ENCODE data around the gene ACIN1.

Gene ACIN1

GRCh38 chr14:23131482-23131881 lies 36.5 kb upstream of the ACIN1 start:
- H3K36me3 ChIP-seq (ENCODE audit: insufficient read depth, low read depth, low read length): peaks cover 66% of the 10 kb centered on the region

DNA sequence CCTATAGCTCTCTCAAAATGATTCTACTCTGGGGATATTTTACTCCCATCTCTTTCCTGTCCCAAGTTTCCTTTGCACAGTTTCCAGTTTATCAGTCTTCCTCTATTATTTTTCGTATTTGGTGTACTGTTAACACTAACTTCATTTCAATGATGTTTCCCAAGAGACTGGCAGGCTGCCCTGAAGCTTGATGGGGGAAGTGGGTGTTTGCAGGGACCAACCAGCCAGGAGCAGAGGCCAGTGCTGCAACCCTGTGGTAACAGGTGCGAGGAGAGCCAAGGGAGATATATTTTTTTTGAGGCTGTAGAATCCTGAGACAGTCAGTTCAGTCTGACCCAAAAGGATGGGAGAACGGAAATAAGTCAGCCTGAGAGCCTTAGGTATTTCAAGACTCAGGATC lies 35.9 kb upstream of the ACIN1 start:
- no peaks in the 10 kb centered on the region for H3K27me3 ChIP-seq (ENCODE audit: insufficient read depth, low read length)
- H3K4me1 ChIP-seq (ENCODE audit: insufficient read depth, low read length): no peaks in the 10 kb centered on the region
- H3K9ac ChIP-seq (ENCODE audit: low read depth, low read length): no peak overlapping the region
- H3K27ac ChIP-seq (ENCODE audit: low read length): no peak overlapping the region
- no peaks in the 10 kb centered on the region for H3K9me3 ChIP-seq (ENCODE audit: insufficient read depth, low read depth, low read length)
- no peak overlapping the region for H3K4me3 ChIP-seq (ENCODE audit: low read length)
- H3K36me3 ChIP-seq (ENCODE audit: insufficient read depth, low read depth, low read length): peaks cover 59% of the 10 kb centered on the region

More at GRCh38 chr14:23131482-23131881, 36.5 kb upstream of the ACIN1 start:
- Histone ChIP-seq H3K27me3 (ENCODE audit: insufficient read depth, low read length) (no peaks in the 10 kb centered on the region), H3K27ac (ENCODE audit: low read length) (no peak overlapping the region), H3K9ac (ENCODE audit: low read depth, low read length) (no peak overlapping the region), H3K4me1 (ENCODE audit: insufficient read depth, low read length) (no peaks in the 10 kb centered on the region), H3K4me3 (ENCODE audit: low read length) (no peak overlapping the region), H3K9me3 (ENCODE audit: insufficient read depth, low read depth, low read length) (no peaks in the 10 kb centered on the region)

DNA sequence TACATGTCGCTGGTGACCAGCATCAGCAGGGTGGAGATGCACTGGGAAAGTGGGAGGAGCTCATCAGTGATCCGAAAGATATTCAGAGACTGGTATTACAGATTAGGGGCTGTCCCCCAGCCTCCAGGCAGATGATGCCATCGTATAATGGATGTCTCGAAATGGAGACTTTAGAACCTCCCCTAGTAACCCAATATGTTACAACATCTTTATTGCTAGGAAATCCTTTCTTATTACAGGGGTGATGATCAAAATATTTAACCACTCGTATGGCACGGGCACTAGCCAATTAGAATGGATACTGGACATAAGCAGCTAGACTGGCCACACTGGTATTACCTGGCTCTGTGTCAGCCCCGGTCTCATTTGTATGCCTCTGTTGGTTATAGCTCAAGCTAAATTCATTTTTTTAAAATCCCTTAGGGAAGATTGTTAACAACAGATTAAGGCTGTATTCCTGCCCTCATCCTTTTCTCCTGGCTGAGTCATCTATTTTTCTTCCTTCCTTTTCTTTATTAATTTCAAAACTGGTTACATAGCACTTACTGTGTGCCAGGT lies 34.9 kb upstream of the ACIN1 start:
- no peak overlapping the region for H3K27ac ChIP-seq (ENCODE audit: low read length)
- no peaks in the 10 kb centered on the region; the same call in 1 of the 2 replicates for H3K4me1 ChIP-seq (ENCODE audit: insufficient read depth, low read length)
- H3K36me3 ChIP-seq (ENCODE audit: insufficient read depth, low read depth, low read length): peaks cover 58% of the 10 kb centered on the region

GRCh38 chr14:23128969-23129758 lies 34.2 kb upstream of the ACIN1 start:
- Histone ChIP-seq H3K9me3 (ENCODE audit: insufficient read depth, low read depth, low read length) (no peaks in the 10 kb centered on the region), H3K4me3 (ENCODE audit: low read length) (no peak overlapping the region), H3K9ac (ENCODE audit: low read depth, low read length) (no peak overlapping the region), H3K36me3 (ENCODE audit: insufficient read depth, low read depth, low read length) (peaks cover 58% of the 10 kb centered on the region), H3K27ac (ENCODE audit: low read length) (no peak overlapping the region), H3K27me3 (ENCODE audit: insufficient read depth, low read length) (no peaks in the 10 kb centered on the region), H3K4me1 (ENCODE audit: insufficient read depth, low read length) (no peaks in the 10 kb centered on the region; the same call in 1 of the 2 replicates)

More for the DNA sequence above, 34.9 kb upstream of the ACIN1 start:
- Histone ChIP-seq H3K9me3 (ENCODE audit: insufficient read depth, low read depth, low read length) (no peaks in the 10 kb centered on the region), H3K9ac (ENCODE audit: low read depth, low read length) (no peak overlapping the region), H3K27me3 (ENCODE audit: insufficient read depth, low read length) (no peaks in the 10 kb centered on the region), H3K4me3 (ENCODE audit: low read length) (no peak overlapping the region)

DNA sequence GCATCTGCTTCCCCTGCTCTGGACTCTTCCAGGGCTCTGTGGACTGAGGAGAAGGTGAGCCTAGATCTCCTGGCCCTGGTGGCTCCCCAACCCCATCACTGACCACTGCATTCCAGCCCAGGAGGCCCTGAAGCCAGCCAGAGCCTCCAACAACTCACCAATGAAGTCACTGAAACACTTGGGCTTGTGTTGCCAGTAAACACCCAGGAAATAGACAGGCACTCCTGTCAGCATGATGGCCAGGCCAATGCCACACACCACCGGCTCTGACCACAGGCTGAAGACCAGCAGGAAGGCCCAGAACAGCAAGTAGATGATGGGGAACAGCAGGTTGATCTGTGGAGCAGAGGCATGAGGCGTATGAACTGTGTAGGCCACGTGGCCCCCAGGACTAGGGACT lies 32.9 kb upstream of the ACIN1 start:
- H3K27me3 ChIP-seq (ENCODE audit: insufficient read depth, low read length): no peaks in the 10 kb centered on the region
- no peaks in the 10 kb centered on the region; the same call in 1 of the 2 replicates for H3K4me1 ChIP-seq (ENCODE audit: insufficient read depth, low read length)
- peaks cover 51% of the 10 kb centered on the region for H3K36me3 ChIP-seq (ENCODE audit: insufficient read depth, low read depth, low read length)
- H3K9ac ChIP-seq (ENCODE audit: low read depth, low read length): no peak overlapping the region
- no peaks in the 10 kb centered on the region for H3K9me3 ChIP-seq (ENCODE audit: insufficient read depth, low read depth, low read length)
- H3K27ac ChIP-seq (ENCODE audit: low read length): no peak overlapping the region
- no peak overlapping the region for H3K4me3 ChIP-seq (ENCODE audit: low read length)

GRCh38 chr14:23126548-23127278 lies 31.8 kb upstream of the ACIN1 start:
- H3K36me3 ChIP-seq (ENCODE audit: insufficient read depth, low read depth, low read length): peaks cover 51% of the 10 kb centered on the region
- H3K27ac ChIP-seq (ENCODE audit: low read length): no peak overlapping the region
- H3K27me3 ChIP-seq (ENCODE audit: insufficient read depth, low read length): no peaks in the 10 kb centered on the region
- no peak overlapping the region for H3K9ac ChIP-seq (ENCODE audit: low read depth, low read length)
- H3K4me1 ChIP-seq (ENCODE audit: insufficient read depth, low read length): peaks cover 5% of the 10 kb centered on the region; the same call in 1 of the 2 replicates
- no peaks in the 10 kb centered on the region for H3K9me3 ChIP-seq (ENCODE audit: insufficient read depth, low read depth, low read length)
- H3K4me3 ChIP-seq (ENCODE audit: low read length): no peak overlapping the region

GRCh38 chr14:23125933-23126524 lies 31.1 kb upstream of the ACIN1 start:
- Histone ChIP-seq H3K27ac (ENCODE audit: low read length) (no peak overlapping the region), H3K9ac (ENCODE audit: low read depth, low read length) (no peak overlapping the region), H3K4me3 (ENCODE audit: low read length) (no peak overlapping the region), H3K36me3 (ENCODE audit: insufficient read depth, low read depth, low read length) (peaks cover 44% of the 10 kb centered on the region), H3K27me3 (ENCODE audit: insufficient read depth, low read length) (no peaks in the 10 kb centered on the region), H3K9me3 (ENCODE audit: insufficient read depth, low read depth, low read length) (no peaks in the 10 kb centered on the region), H3K4me1 (ENCODE audit: insufficient read depth, low read length) (peaks cover 10% of the 10 kb centered on the region; the same call in 1 of the 2 replicates)

- peaks cover 16% of the 10 kb centered on the region for H3K4me1 ChIP-seq (ENCODE audit: insufficient read depth, low read length)
- no peaks in the 10 kb centered on the region for H3K27me3 ChIP-seq (ENCODE audit: insufficient read depth, low read length)
- peaks cover 34% of the 10 kb centered on the region for H3K36me3 ChIP-seq (ENCODE audit: insufficient read depth, low read depth, low read length)
- no peak overlapping the region for H3K27ac ChIP-seq (ENCODE audit: low read length)
- H3K4me3 ChIP-seq (ENCODE audit: low read length): no peak overlapping the region
- H3K9me3 ChIP-seq (ENCODE audit: insufficient read depth, low read depth, low read length): no peaks in the 10 kb centered on the region
- H3K9ac ChIP-seq (ENCODE audit: low read depth, low read length): no peak overlapping the region
Observed at GRCh38 chr14:23125011-23125410, 30.1 kb upstream of the ACIN1 start.

DNA sequence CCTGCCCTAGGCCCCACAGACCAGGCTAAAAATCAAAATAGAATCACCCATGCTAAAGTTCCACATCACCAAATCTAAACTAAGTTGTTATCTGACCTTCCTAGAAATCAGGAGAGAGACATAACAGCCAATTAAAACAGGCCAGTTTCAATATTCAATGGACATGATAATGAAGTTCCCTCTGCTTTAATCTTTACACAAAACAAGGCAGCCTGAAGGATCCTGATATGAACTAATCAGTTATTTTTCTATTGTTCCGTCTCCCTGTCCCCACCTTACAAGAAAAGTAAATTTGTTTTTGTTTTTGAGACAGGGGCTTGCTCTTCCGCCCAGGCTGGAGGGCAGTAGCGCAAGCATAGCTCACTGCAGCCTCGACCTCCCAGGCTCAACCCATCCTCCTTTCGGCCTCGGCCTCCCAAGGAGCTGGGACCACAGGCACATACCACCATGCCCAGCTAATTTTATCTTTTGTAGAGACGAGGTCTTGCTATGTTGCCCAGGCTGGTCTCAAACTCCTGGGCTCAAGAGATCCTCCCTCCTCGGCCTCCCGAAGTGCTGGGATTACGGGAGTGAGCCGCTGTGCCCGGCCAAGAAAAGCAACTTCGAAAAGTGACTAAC lies 29.5 kb upstream of the ACIN1 start:
- no peaks in the 10 kb centered on the region for H3K9me3 ChIP-seq (ENCODE audit: insufficient read depth, low read depth, low read length)
- H3K27me3 ChIP-seq (ENCODE audit: insufficient read depth, low read length): no peaks in the 10 kb centered on the region
- no peak overlapping the region for H3K4me3 ChIP-seq (ENCODE audit: low read length)
- H3K9ac ChIP-seq (ENCODE audit: low read depth, low read length): no peak overlapping the region
- H3K36me3 ChIP-seq (ENCODE audit: insufficient read depth, low read depth, low read length): peaks cover 28% of the 10 kb centered on the region
- peaks cover 20% of the 10 kb centered on the region for H3K4me1 ChIP-seq (ENCODE audit: insufficient read depth, low read length)
- no peak overlapping the region for H3K27ac ChIP-seq (ENCODE audit: low read length)

GRCh38 chr14:23123419-23123818 lies 28.5 kb upstream of the ACIN1 start:
- H3K4me3 ChIP-seq (ENCODE audit: low read length): no peak overlapping the region
- H3K9ac ChIP-seq (ENCODE audit: low read depth, low read length): no peak overlapping the region
- no peak overlapping the region for H3K27ac ChIP-seq (ENCODE audit: low read length)
- H3K9me3 ChIP-seq (ENCODE audit: insufficient read depth, low read depth, low read length): no peaks in the 10 kb centered on the region
- H3K36me3 ChIP-seq (ENCODE audit: insufficient read depth, low read depth, low read length): peaks cover 18% of the 10 kb centered on the region
- no peaks in the 10 kb centered on the region for H3K27me3 ChIP-seq (ENCODE audit: insufficient read depth, low read length)
- peaks cover 20% of the 10 kb centered on the region for H3K4me1 ChIP-seq (ENCODE audit: insufficient read depth, low read length)

DNA sequence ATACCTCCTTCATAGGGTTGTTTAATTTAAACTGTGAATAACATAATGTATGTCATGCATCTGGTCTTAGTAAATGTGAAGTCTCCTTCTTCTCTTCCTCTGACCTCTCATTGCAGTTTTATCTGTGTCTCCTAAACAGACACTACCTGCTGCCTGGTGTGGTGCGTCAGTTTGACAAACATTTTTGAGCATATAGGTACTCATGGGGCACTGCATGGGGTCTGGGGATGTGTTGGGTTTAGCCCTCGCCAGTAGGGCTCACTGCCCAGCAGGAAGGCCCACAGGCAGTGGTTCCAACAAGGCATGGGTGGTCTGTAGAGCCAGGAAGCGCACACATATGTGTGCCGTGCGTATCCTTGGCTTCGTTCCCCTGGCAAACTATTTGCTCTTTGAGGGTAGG lies 27.1 kb upstream of the ACIN1 start:
- H3K4me1 ChIP-seq (ENCODE audit: insufficient read depth, low read length): peaks cover 20% of the 10 kb centered on the region
- no peak overlapping the region for H3K9ac ChIP-seq (ENCODE audit: low read depth, low read length)
- H3K4me3 ChIP-seq (ENCODE audit: low read length): no peak overlapping the region
- peaks cover 6% of the 10 kb centered on the region; the same call in 1 of the 2 replicates for H3K36me3 ChIP-seq (ENCODE audit: insufficient read depth, low read depth, low read length)
- no peak overlapping the region for H3K27ac ChIP-seq (ENCODE audit: low read length)
- H3K9me3 ChIP-seq (ENCODE audit: insufficient read depth, low read depth, low read length): no peaks in the 10 kb centered on the region
- no peaks in the 10 kb centered on the region for H3K27me3 ChIP-seq (ENCODE audit: insufficient read depth, low read length)

All from iPS-20b (cell line).